K562 (cell line): ENCODE measurements around the gene IQCN. TPM values are rescaled to one million over a fixed set of nuclear protein-coding genes. Genes with fewer than 3 reads are reported as not detected.

Source experiments
- DACH1 ChIP-seq: fragments of 450-650 bp; IDR thresholded peaks from 2 replicates; pipeline ENCODE4 v1.6.1; 2018; ENCODE audit not compliant: partially characterized antibody
- FOXJ3 ChIP-seq: sonication (generic); formaldehyde crosslinking; IDR thresholded peaks from 2 replicates; pipeline ENCODE4 v1.4.0; 2020; ENCODE audit warnings: mild to moderate bottlenecking, missing genetic modification reagents
- NCOA6 ChIP-seq: fragments of 450-650 bp; IDR thresholded peaks from 2 replicates; pipeline ENCODE4 v1.6.1; 2017; ENCODE audit warnings: mild to moderate bottlenecking
- SAP30 ChIP-seq: fragments of 200-600 bp; sonication (generic); IDR thresholded peaks from 2 replicates; pipeline ENCODE4 v1.6.1; 2012; ENCODE audit warnings: borderline replicate concordance, low read depth, mild to moderate bottlenecking, moderate library complexity, low read length, control low read depth, inconsistent platforms; ENCODE audit not compliant: insufficient read depth, poor library complexity, severe bottlenecking
- SNIP1 ChIP-seq: fragments of 450-650 bp; IDR thresholded peaks from 2 replicates; pipeline ENCODE4 v1.7.1; 2017; ENCODE audit warnings: low read depth, mild to moderate bottlenecking
- SRSF3 ChIP-seq: fragments of 200-400 bp; formaldehyde crosslinking; IDR thresholded peaks from 2 replicates; pipeline ENCODE4 v1.6.1; 2016; ENCODE audit warnings: mild to moderate bottlenecking, low read length, moderate library complexity; ENCODE audit not compliant: insufficient read depth
- ZEB2 ChIP-seq: fragments of 450-650 bp; IDR thresholded peaks from 2 replicates; pipeline ENCODE4 v1.6.1; 2016
- ZFP36 ChIP-seq: fragments of 150-350 bp; IDR thresholded peaks from 2 replicates; pipeline ENCODE4 v1.6.1; 2018; ENCODE audit warnings: low read length, low read depth; ENCODE audit not compliant: partially characterized antibody
- ZNF140 ChIP-seq: fragments of 250-450 bp; sonication (Bioruptor Pico); IDR thresholded peaks from 2 replicates; pipeline ENCODE4 v1.8.0; 2021; ENCODE audit warnings: moderate library complexity, mild to moderate bottlenecking, inconsistent platforms
- ZNF217 ChIP-seq: sonication (generic); formaldehyde crosslinking; IDR thresholded peaks from 2 replicates; pipeline ENCODE4 v1.8.0; 2022; ENCODE audit warnings: mild to moderate bottlenecking, missing genetic modification reagents
- ZNF695 ChIP-seq: fragments of 450-650 bp; formaldehyde crosslinking; IDR thresholded peaks from 2 replicates; pipeline ENCODE4 v1.4.0; 2020; ENCODE audit warnings: mild to moderate bottlenecking, moderate library complexity
- ZNF699 ChIP-seq: fragments of 250-450 bp; sonication (Bioruptor Pico); IDR thresholded peaks from 2 replicates; pipeline ENCODE4 v1.8.0; 2021; ENCODE audit warnings: mild to moderate bottlenecking, moderate library complexity; ENCODE audit not compliant: insufficient replicate concordance
- ZNF764 ChIP-seq: fragments of 250-450 bp; sonication (Bioruptor Pico); IDR thresholded peaks from 2 replicates; pipeline ENCODE4 v1.4.0; 2020; ENCODE audit warnings: low read depth, mild to moderate bottlenecking, moderate library complexity
- polyA plus RNA-seq, 8 experiments: library from polyadenylated mRNA; depleted of rRNA in 4 of 8; stranded (reverse) in 5 of 8; unstranded in 3 of 8; fragments of >200 nt; fragmentation: Nextera tagmentation in 2 of 8; fragmentation: Illumina TruSeq in 1 of 8; extraction: Ambion mirVana in 2 of 8; extraction: Trizol in 1 of 8; gene quantifications; 2 replicates each; pipeline versions ENCODE4 v1.2.1 to v1.2.3, GENCODE V29; 2011 to 2014; ENCODE audit warnings: inconsistent platforms in 1 of 8, missing spikeins in 1 of 8
- total RNA-seq, 7 experiments: library from RNA; depleted of rRNA in 6 of 7; stranded (reverse); fragments of >200 nt in 6 of 7; fragmentation: Illumina TruSeq in 2 of 7; extraction: Trizol in 2 of 7; gene quantifications; 2 replicates each; pipeline versions ENCODE4 v1.2.1 to v1.2.3, GENCODE V29; 2011 to 2021; ENCODE audit warnings: low replicate concordance in 1 of 7
- TF ChIP-seq, protein P1 (sequence below): fragments of 250-450 bp; sonication (Bioruptor Pico); IDR thresholded peaks from 2 replicates; pipeline ENCODE4 v1.8.0; 2022; ENCODE audit warnings: moderate library complexity, mild to moderate bottlenecking, inconsistent platforms
- TF ChIP-seq, protein P2 (sequence below): fragments of 250-450 bp; sonication (Bioruptor Pico); IDR thresholded peaks from 2 replicates; pipeline ENCODE4 v1.5.0; 2021; ENCODE audit warnings: mild to moderate bottlenecking, borderline replicate concordance
- TF ChIP-seq, protein P3 (sequence below): IDR thresholded peaks from 2 replicates; pipeline ENCODE4 v1.6.1; 2016; ENCODE audit warnings: missing genetic modification characterization, missing compliant biosample characterization
- TF ChIP-seq, protein P4 (sequence below): fragments of 450-650 bp; IDR thresholded peaks from 2 replicates; pipeline ENCODE4 v1.7.1; 2018; ENCODE audit warnings: mild to moderate bottlenecking, low read depth; ENCODE audit not compliant: partially characterized antibody
- TF ChIP-seq, protein P5 (sequence below): fragments of 200-800 bp; sonication (Bioruptor generic); IDR thresholded peaks from 2 replicates; pipeline ENCODE4 v1.6.1; 2017; ENCODE audit warnings: missing genetic modification characterization, missing compliant biosample characterization

IQCN gene
- total and polyA plus RNA-seq, 9 of the 15 experiments (the other 6 are each of a cell fraction or from before 2014, with no cell fraction given) = 0.01 to 0.07 (median 0.04) TPM; not detected in 3

DNA sequence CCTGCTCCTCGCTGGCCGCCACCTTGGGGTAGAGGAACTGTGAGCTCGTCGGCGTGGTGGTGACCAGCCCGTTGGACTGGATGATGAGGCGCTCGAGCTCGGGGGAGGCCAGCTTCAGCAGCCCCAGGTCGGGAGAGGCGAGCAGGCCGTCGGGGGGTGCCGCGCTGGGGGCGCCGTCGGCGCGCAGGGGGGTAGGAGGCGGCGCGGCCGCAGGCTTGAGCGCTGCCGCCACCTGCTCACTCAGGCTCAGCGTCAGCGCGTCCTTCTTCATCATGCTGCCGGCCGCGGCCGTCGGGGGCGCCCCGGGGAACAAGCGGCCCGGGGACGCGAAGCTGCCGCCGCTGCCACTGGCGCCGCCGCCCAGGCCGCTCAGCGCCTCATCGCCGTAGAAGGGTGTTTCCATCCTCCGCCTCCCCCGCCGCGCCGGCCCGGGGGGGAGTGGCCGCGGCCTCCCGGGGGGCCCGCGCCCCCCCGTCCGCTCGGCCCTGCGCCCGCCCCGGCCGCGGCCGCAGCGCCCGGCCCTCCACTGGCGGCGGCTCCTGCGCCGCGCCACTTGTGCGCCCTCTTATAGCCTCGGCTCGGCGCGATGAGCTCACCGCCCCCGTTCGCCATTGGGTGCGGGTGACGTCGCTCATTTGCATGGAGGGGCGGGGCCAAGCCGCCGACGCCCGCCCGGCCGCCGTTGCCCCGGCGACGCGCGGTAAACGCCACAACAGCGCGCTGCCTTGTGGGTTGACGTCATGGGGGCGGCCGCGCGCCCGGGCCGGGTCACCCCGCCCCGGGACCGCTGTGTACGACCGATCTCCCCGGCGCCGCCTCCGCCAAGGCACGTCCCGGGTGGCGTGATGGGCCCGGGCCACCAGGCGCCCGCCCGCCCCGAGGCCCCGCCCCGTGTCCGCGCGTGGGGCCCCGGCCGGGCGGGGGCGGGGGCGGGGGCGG, 7.1 kb upstream of the IQCN start, which contains the start of gene JUND (continued):
- TF ChIP-seq, protein P1, sequence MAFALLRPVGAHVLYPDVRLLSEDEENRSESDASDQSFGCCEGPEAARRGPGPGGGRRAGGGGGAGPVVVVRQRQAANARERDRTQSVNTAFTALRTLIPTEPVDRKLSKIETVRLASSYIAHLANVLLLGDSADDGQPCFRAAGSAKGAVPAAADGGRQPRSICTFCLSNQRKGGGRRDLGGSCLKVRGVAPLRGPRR (CRISPR knock-in tag) = no peak
- TF ChIP-seq ZNF140 (no peak), ZNF695 (CRISPR knock-in tag) (no peak), ZFP36 (no peak), NCOA6 (peak; percentile 94), ZNF699 (CRISPR knock-in tag) (no peak), DACH1 (no peak), SAP30 (no peak), SRSF3 (no peak), FOXJ3 (CRISPR knock-in tag) (peak; percentile 100), ZNF217 (CRISPR knock-in tag) (no peak), ZNF764 (CRISPR knock-in tag) (no peak), SNIP1 (no peak), ZEB2 (no peak)
- TF ChIP-seq, protein P2, sequence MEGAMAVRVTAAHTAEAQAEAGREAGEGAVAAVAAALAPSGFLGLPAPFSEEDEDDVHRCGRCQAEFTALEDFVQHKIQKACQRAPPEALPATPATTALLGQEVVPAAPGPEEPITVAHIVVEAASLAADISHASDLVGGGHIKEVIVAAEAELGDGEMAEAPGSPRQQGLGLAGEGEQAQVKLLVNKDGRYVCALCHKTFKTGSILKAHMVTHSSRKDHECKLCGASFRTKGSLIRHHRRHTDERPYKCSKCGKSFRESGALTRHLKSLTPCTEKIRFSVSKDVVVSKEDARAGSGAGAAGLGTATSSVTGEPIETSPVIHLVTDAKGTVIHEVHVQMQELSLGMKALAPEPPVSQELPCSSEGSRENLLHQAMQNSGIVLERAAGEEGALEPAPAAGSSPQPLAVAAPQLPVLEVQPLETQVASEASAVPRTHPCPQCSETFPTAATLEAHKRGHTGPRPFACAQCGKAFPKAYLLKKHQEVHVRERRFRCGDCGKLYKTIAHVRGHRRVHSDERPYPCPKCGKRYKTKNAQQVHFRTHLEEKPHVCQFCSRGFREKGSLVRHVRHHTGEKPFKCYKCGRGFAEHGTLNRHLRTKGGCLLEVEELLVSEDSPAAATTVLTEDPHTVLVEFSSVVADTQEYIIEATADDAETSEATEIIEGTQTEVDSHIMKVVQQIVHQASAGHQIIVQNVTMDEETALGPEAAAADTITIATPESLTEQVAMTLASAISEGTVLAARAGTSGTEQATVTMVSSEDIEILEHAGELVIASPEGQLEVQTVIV (CRISPR knock-in tag) = no peak
- TF ChIP-seq, protein P3, sequence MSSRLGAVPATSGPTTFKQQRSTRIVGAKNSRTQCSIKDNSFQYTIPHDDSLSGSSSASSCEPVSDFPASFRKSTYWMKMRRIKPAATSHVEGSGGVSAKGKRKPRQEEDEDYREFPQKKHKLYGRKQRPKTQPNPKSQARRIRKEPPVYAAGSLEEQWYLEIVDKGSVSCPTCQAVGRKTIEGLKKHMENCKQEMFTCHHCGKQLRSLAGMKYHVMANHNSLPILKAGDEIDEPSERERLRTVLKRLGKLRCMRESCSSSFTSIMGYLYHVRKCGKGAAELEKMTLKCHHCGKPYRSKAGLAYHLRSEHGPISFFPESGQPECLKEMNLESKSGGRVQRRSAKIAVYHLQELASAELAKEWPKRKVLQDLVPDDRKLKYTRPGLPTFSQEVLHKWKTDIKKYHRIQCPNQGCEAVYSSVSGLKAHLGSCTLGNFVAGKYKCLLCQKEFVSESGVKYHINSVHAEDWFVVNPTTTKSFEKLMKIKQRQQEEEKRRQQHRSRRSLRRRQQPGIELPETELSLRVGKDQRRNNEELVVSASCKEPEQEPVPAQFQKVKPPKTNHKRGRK = no peak
- TF ChIP-seq, protein P4, sequence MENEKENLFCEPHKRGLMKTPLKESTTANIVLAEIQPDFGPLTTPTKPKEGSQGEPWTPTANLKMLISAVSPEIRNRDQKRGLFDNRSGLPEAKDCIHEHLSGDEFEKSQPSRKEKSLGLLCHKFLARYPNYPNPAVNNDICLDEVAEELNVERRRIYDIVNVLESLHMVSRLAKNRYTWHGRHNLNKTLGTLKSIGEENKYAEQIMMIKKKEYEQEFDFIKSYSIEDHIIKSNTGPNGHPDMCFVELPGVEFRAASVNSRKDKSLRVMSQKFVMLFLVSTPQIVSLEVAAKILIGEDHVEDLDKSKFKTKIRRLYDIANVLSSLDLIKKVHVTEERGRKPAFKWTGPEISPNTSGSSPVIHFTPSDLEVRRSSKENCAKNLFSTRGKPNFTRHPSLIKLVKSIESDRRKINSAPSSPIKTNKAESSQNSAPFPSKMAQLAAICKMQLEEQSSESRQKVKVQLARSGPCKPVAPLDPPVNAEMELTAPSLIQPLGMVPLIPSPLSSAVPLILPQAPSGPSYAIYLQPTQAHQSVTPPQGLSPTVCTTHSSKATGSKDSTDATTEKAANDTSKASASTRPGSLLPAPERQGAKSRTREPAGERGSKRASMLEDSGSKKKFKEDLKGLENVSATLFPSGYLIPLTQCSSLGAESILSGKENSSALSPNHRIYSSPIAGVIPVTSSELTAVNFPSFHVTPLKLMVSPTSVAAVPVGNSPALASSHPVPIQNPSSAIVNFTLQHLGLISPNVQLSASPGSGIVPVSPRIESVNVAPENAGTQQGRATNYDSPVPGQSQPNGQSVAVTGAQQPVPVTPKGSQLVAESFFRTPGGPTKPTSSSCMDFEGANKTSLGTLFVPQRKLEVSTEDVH = no peak
- TF ChIP-seq, protein P5, sequence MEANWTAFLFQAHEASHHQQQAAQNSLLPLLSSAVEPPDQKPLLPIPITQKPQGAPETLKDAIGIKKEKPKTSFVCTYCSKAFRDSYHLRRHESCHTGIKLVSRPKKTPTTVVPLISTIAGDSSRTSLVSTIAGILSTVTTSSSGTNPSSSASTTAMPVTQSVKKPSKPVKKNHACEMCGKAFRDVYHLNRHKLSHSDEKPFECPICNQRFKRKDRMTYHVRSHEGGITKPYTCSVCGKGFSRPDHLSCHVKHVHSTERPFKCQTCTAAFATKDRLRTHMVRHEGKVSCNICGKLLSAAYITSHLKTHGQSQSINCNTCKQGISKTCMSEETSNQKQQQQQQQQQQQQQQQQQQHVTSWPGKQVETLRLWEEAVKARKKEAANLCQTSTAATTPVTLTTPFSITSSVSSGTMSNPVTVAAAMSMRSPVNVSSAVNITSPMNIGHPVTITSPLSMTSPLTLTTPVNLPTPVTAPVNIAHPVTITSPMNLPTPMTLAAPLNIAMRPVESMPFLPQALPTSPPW (CRISPR knock-in tag) = peak; percentile 99
